GM21786 (cell line): ENCODE data around the gene POMP.
"Not testable (repeated sequence)": the region's sequence is repeated elsewhere in the genome, so short reads cannot be mapped to it uniquely, and the experiment has no call there.

Source experiments
- ATAC-seq: cut with Tn5 transposase; IDR thresholded peaks from one replicate; pipeline ENCODE4 v1.9.1; 2021; ENCODE audit not compliant: unreplicated experiment

The POMP gene

GRCh38 chr13:28693605-28694491 is 34.9 kb downstream of the POMP start:
- not testable (repeated sequence) for ATAC-seq

- ATAC-seq, result no peak
Measured at GRCh38 chr13:28697441-28697840, 38.5 kb downstream of the POMP start.

GRCh38 chr13:28699246-28699645 is 40.3 kb downstream of the POMP start:
- no peak for ATAC-seq

GRCh38 chr13:28704282-28704681 is 45.4 kb downstream of the POMP start:
- no peak for ATAC-seq

GRCh38 chr13:28704919-28705318 is 46.0 kb downstream of the POMP start:
- ATAC-seq, result no peak

- ATAC-seq, result no peak
Measured at GRCh38 chr13:28705461-28706083, 46.6 kb downstream of the POMP start.

- peak; percentile 99 for ATAC-seq
Measured at GRCh38 chr13:28707629-28708427, 48.9 kb downstream of the POMP start.

- no peak for ATAC-seq
Measured at GRCh38 chr13:28710161-28710560, 51.2 kb downstream of the POMP start.

GRCh38 chr13:28714651-28715050 is 55.7 kb downstream of the POMP start:
- no peak for ATAC-seq

- no peak for ATAC-seq
Measured at GRCh38 chr13:28716511-28716910, 57.6 kb downstream of the POMP start.

GRCh38 chr13:28717170-28717569 is 58.2 kb downstream of the POMP start:
- ATAC-seq, result no peak

- ATAC-seq, result no peak
Measured at GRCh38 chr13:28718196-28718542, 59.2 kb downstream of the POMP start.

- peak; percentile 98 for ATAC-seq
Measured at GRCh38 chr13:28718543-28719226, 59.8 kb downstream of the POMP start, which contains the start of gene SLC46A3. SLC46A3 (minus strand) TSS chr13:28718970; CDS start chr13:28717998, 972 bp downstream.

GRCh38 chr13:28719227-28720055 is 60.5 kb downstream of the POMP start:
- no peak for ATAC-seq

- ATAC-seq, result no peak
Measured at GRCh38 chr13:28723806-28724205, 64.9 kb downstream of the POMP start.

- ATAC-seq, result no peak
Measured at GRCh38 chr13:28725046-28725610, 66.2 kb downstream of the POMP start.
